H1 (cell line): Measurements from ENCODE around the gene TSTD2. TPM values are rescaled to one million over a fixed set of nuclear protein-coding genes. Genes with fewer than 3 reads are reported as not detected.
A peak's percentile ranks its signal among the peaks of the same experiment; 100 is the strongest.

ENCODE experiments used
- CTCF ChIA-PET: fragments of 300-600 bp; sonication (Branson Sonifier 250); formaldehyde crosslinking; loops from one replicate; lab custom pipeline; 2021; ENCODE audit not compliant: partially characterized antibody; lab: Charles Lee
- POLR2A ChIA-PET: fragments of 300-600 bp; sonication (Branson Sonifier 250); formaldehyde crosslinking; loops from one replicate; lab custom pipeline; 2021; ENCODE audit warnings: inconsistent platforms; ENCODE audit not compliant: partially characterized antibody; lab: Charles Lee
- DNase-seq, 2 experiments: peaks; one replicate each; pipeline versions ENCODE4 v3.0.0 to v3.0.0-alpha.2; 2010 to 2022; ENCODE audit warnings: low spot score in 2 of 2, low read depth in 1 of 2, mixed read lengths in 1 of 2
- FAIRE-seq: peaks from 2 replicates; lab custom pipeline; 2011; peaks lifted over from hg19 to GRCh38; lab: Jason Lieb, UNC
- H2AFZ ChIP-seq: 2 replicates; pipeline ENCODE4 v1.8.1; 2012; ENCODE audit warnings: low read length, inconsistent platforms
- H2AK5ac ChIP-seq: 2 replicates; pipeline ENCODE4 v1.6.1; 2013; ENCODE audit warnings: low read depth, low read length
- H2BK120ac ChIP-seq: replicated peaks from 2 replicates; pipeline ENCODE3; 2013; ENCODE audit warnings: low read depth, low read length, inconsistent platforms
- H2BK12ac ChIP-seq: 2 replicates; pipeline ENCODE4 v1.6.1; 2013; ENCODE audit warnings: low read depth, low read length
- H2BK15ac ChIP-seq: 2 replicates; pipeline ENCODE4 v1.6.1; 2013; ENCODE audit warnings: low read length
- H2BK20ac ChIP-seq: 2 replicates; pipeline ENCODE4 v1.6.1; 2013; ENCODE audit warnings: low read length
- H2BK5ac ChIP-seq: 2 replicates; pipeline ENCODE4 v1.6.1; 2013; ENCODE audit warnings: low read depth, low read length
- H3K14ac ChIP-seq: 2 replicates; pipeline ENCODE4 v1.6.1; 2013; ENCODE audit warnings: inconsistent platforms; ENCODE audit not compliant: insufficient read length
- H3K18ac ChIP-seq: 2 replicates; pipeline ENCODE4 v1.6.1; 2013; ENCODE audit warnings: low read length; ENCODE audit errors: extremely low read depth
- H3K23ac ChIP-seq: 2 replicates; pipeline ENCODE4 v1.6.1; 2013; ENCODE audit warnings: inconsistent platforms; ENCODE audit not compliant: insufficient read length
- H3K23me2 ChIP-seq: 2 replicates; pipeline ENCODE4 v1.6.1; 2013; ENCODE audit warnings: low read depth, low read length
- H3K27ac ChIP-seq: 2 replicates; pipeline ENCODE4 v1.6.1; 2011; ENCODE audit warnings: low read depth, low read length, inconsistent platforms
- H3K27me3 ChIP-seq, 4 experiments: replicated peaks in 1 of 4; 1 replicate in 1 of 4; 2 replicates in 3 of 4; pipeline versions ENCODE4 v1.6.1 to v1.8.1; 2011 to 2013; ENCODE audit warnings: low read length in 3 of 4, mild to moderate bottlenecking in 3 of 4, inconsistent platforms in 2 of 4, mixed read lengths in 2 of 4, moderate library complexity in 1 of 4; ENCODE audit not compliant: control insufficient read depth in 3 of 4, insufficient read depth in 3 of 4; ENCODE audit errors: extremely low read depth in 1 of 4
- H3K36me3 ChIP-seq, 4 experiments: 2 replicates each; pipeline versions ENCODE4 v1.6.1 to v1.8.1; 2011 to 2013; ENCODE audit warnings: mild to moderate bottlenecking in 4 of 4, low read length in 3 of 4, moderate library complexity in 2 of 4, control low read depth in 1 of 4, inconsistent platforms in 1 of 4; ENCODE audit not compliant: insufficient read depth in 4 of 4, control insufficient read depth in 2 of 4
- H3K4ac ChIP-seq: replicated peaks from 2 replicates; pipeline ENCODE3; 2013; ENCODE audit warnings: low read length, low read depth, mixed read lengths, inconsistent platforms; ENCODE audit not compliant: insufficient read length
- H3K4me1 ChIP-seq, 4 experiments: replicated peaks in 1 of 4; 1 replicate in 1 of 4; 2 replicates in 3 of 4; pipeline versions ENCODE4 v1.6.1 to v1.8.1; 2011 to 2013; ENCODE audit warnings: low read length in 3 of 4, inconsistent platforms in 2 of 4, mixed read lengths in 1 of 4; ENCODE audit not compliant: insufficient read depth in 4 of 4, control insufficient read depth in 3 of 4
- H3K4me2 ChIP-seq, 2 experiments: 2 replicates each; pipeline versions ENCODE4 v1.6.1 to v1.8.1; 2011 to 2013; ENCODE audit warnings: low read depth in 2 of 2, low read length in 2 of 2, control low read depth in 1 of 2, inconsistent platforms in 1 of 2, mild to moderate bottlenecking in 1 of 2; ENCODE audit not compliant: insufficient read depth in 1 of 2
- H3K4me3 ChIP-seq, 4 experiments: fragments of 200-600, 300-600 bp in 1 of 4; sonication (generic), shearing (Covaris generic), sonication (Bioruptor Twin) in 1 of 4; 2 replicates each; pipeline versions ENCODE4 v1.5.1 to v1.8.1; 2011 to 2016; ENCODE audit warnings: low read length in 4 of 4, low read depth in 3 of 4, control low read depth in 2 of 4, inconsistent platforms in 2 of 4, mild to moderate bottlenecking in 2 of 4, mixed read lengths in 1 of 4, moderate library complexity in 1 of 4; ENCODE audit not compliant: insufficient read depth in 2 of 4; ENCODE audit errors: extremely low read depth in 1 of 4
- H3K56ac ChIP-seq: replicated peaks from 2 replicates; pipeline ENCODE3; 2013; ENCODE audit warnings: low read depth, mild to moderate bottlenecking, mixed read lengths, low read length, inconsistent platforms; ENCODE audit not compliant: insufficient read length
- H3K79me1 ChIP-seq: 2 replicates; pipeline ENCODE4 v1.6.1; 2013; ENCODE audit warnings: low read depth, low read length, control low read depth
- H3K79me2 ChIP-seq, 2 experiments: 2 replicates each; pipeline versions ENCODE4 v1.6.1 to v1.8.1; 2012 to 2013; ENCODE audit warnings: low read length in 2 of 2, mild to moderate bottlenecking in 2 of 2, inconsistent platforms in 1 of 2; ENCODE audit not compliant: insufficient read depth in 2 of 2, control insufficient read depth in 1 of 2
- H3K9ac ChIP-seq, 4 experiments: replicated peaks in 1 of 4; 1 replicate in 1 of 4; 2 replicates in 3 of 4; pipeline versions ENCODE4 v1.6.1 to v1.8.1; 2011 to 2013; ENCODE audit warnings: low read depth in 3 of 4, low read length in 3 of 4, control low read depth in 2 of 4, mild to moderate bottlenecking in 2 of 4, moderate library complexity in 2 of 4, inconsistent platforms in 1 of 4; ENCODE audit errors: extremely low read depth in 1 of 4
- H3K9me3 ChIP-seq, 2 experiments: 2 replicates each; pipeline versions ENCODE4 v1.6.1 to v1.8.1; 2012 to 2013; ENCODE audit warnings: mild to moderate bottlenecking in 2 of 2, moderate library complexity in 2 of 2, control low read depth in 1 of 2, inconsistent platforms in 1 of 2, low read depth in 1 of 2, low read length in 1 of 2, mixed read lengths in 1 of 2; ENCODE audit not compliant: insufficient read depth in 2 of 2
- H4K20me1 ChIP-seq, 2 experiments: replicated peaks in 1 of 2; 2 replicates each; pipeline versions ENCODE3 to v1.8.1; 2011 to 2013; ENCODE audit warnings: inconsistent platforms in 2 of 2, low read length in 2 of 2, mild to moderate bottlenecking in 1 of 2; ENCODE audit not compliant: insufficient read depth in 2 of 2, control insufficient read depth in 1 of 2
- H4K5ac ChIP-seq: 2 replicates; pipeline ENCODE4 v1.6.1; 2013; ENCODE audit warnings: low read length, low read depth, mixed read lengths, inconsistent platforms; ENCODE audit not compliant: insufficient read length
- H4K8ac ChIP-seq: 2 replicates; pipeline ENCODE4 v1.8.0; 2013; ENCODE audit warnings: mild to moderate bottlenecking, moderate library complexity, low read length, inconsistent platforms; ENCODE audit not compliant: insufficient read depth; ENCODE audit errors: extremely low read depth
- H4K91ac ChIP-seq: replicated peaks from 2 replicates; pipeline ENCODE3; 2013; ENCODE audit warnings: low read length, mixed read lengths, inconsistent platforms; ENCODE audit not compliant: insufficient read length
- BCL11A ChIP-seq, 2 experiments: IDR thresholded peaks; one replicate each; pipeline ENCODE4 v1.6.1; 2011; ENCODE audit warnings: low read depth in 2 of 2, low read length in 2 of 2, mild to moderate bottlenecking in 2 of 2
- BRCA1 ChIP-seq: IDR thresholded peaks from 2 replicates; pipeline ENCODE4 v1.6.1; 2012; ENCODE audit warnings: low read depth, low read length, improper control_type of control experiment
- CEBPB ChIP-seq: IDR thresholded peaks from 2 replicates; pipeline ENCODE4 v1.6.1; 2012; ENCODE audit warnings: low read depth, low read length
- WGBS, 2 experiments: shearing (Covaris generic) in 1 of 2; methylation state at CpG; one replicate each; pipeline versions ENCODE4 v1.1.6 to v1.1.7; 2013 to 2015; ENCODE audit warnings: low lambda C conversion rate in 2 of 2, mixed read lengths in 2 of 2, inconsistent platforms in 1 of 2, low coverage in 1 of 2, missing lambda C conversion rate in 1 of 2; ENCODE audit not compliant: insufficient replicate concordance in 2 of 2, insufficient coverage in 1 of 2, insufficient read length in 1 of 2; ENCODE audit errors: extremely low coverage in 1 of 2, missing lambda C conversion rate in 1 of 2; 5-methylcytosine and 5-hydroxymethylcytosine counted together
- polyA plus RNA-seq, 7 experiments: library from polyadenylated mRNA; depleted of rRNA in 3 of 7; stranded (reverse) in 5 of 7; unstranded in 2 of 7; fragments of >200 nt in 5 of 7; fragments of 200-250 nt in 2 of 7; gene quantifications; 1 replicate in 5 of 7; 2 replicates in 1 of 7; 4 replicates in 1 of 7; pipeline versions ENCODE4 v1.2.1 to v1.2.3, GENCODE V29; 2011 to 2013; ENCODE audit warnings: missing spikeins in 2 of 7, mixed read lengths in 2 of 7
- total RNA-seq: library from RNA; stranded (reverse); fragmentation: NEBNext Ultra II Directional; extraction: Animal tissue kit (Norgen Biotek cat#: 25700); gene quantifications from 2 replicates; pipeline ENCODE4 v1.2.1, GENCODE V29; 2021
- TF ChIP-seq, protein P1 (sequence below): IDR thresholded peaks from 2 replicates; pipeline ENCODE4 v1.6.1; 2012; ENCODE audit warnings: low read length, inconsistent platforms

Gene TSTD2
- total and polyA plus RNA-seq, 2 of the 8 experiments (the other 6 are each of a cell fraction or from before 2014, with no cell fraction given), result 16.1 to 17.5 TPM

DNA sequence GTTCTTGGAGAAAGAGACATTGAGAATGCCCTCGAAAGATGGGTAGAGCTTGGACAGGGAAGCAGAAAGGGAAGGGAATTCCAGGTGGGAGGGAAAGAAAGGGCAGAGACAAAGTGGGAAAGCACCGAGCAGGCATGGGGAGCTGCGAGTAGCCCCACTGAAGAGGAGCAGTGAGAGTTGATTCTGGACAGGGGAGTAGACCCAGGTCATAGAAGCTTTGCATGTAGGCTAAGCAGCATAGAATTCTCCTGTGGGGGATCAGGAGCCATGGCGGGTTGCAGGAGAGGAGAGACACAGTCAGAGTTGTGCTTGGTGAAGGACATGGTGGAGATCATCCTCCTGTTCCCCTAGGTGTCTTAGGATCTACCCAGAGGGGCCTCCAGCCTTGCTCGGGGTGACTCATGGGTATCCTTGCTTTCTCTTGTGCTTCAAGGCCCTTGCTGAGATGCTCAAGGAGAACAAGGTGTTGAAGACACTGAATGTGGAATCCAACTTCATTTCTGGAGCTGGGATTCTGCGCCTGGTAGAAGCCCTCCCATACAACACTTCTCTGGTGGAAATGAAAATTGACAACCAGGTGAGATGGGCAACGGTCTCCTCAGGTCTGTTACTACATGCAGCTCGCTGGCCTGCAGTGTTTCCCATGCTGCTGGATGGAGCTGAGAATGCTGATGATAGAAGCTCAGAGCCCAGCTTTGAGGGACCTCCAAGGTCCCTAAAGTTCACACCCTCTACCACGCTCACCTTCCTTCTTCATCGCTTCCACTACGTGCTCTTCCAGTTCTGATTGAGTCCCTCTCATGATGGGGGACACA, 64.5 kb downstream of the TSTD2 start:
- no peak overlapping the region for H3K9ac ChIP-seq
- no peaks in the 10 kb centered on the region for H3K36me3 ChIP-seq
- no peak overlapping the region for H4K8ac ChIP-seq
- POLR2A ChIA-PET, result no interaction called here
- CTCF ChIA-PET, result interaction anchor here (0.9 to 1.4 kb wide), 5 partner anchors 10 to 100 kb away, joined by 3 to 5 read pairs (median 3); no protein-coding TSS in a partner anchor
- H3K56ac ChIP-seq, result no peak overlapping the region
- no peak overlapping the region for H3K4ac ChIP-seq
- H3K27me3 ChIP-seq, result no peaks in the 10 kb centered on the region
- no peak overlapping the region for H3K23ac ChIP-seq
- no peak overlapping the region for H2BK120ac ChIP-seq
- H3K4me2 ChIP-seq, result no peak overlapping the region
- no peak overlapping the region for H2AK5ac ChIP-seq
- H4K5ac ChIP-seq, result no peak overlapping the region
- H2BK12ac ChIP-seq, result no peak overlapping the region
- TF ChIP-seq BRCA1 (no peak), BCL11A (IDR thresholded peaks at IDR 0.05; ENCODE audit: low read depth in 2 of 2, low read length in 2 of 2) (no peak), CEBPB (no peak)
- TF ChIP-seq, protein P1, sequence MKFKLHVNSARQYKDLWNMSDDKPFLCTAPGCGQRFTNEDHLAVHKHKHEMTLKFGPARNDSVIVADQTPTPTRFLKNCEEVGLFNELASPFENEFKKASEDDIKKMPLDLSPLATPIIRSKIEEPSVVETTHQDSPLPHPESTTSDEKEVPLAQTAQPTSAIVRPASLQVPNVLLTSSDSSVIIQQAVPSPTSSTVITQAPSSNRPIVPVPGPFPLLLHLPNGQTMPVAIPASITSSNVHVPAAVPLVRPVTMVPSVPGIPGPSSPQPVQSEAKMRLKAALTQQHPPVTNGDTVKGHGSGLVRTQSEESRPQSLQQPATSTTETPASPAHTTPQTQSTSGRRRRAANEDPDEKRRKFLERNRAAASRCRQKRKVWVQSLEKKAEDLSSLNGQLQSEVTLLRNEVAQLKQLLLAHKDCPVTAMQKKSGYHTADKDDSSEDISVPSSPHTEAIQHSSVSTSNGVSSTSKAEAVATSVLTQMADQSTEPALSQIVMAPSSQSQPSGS, result no peak
- H3K18ac ChIP-seq, result no peak overlapping the region
- H3K27ac ChIP-seq, result no peak overlapping the region
- H4K20me1 ChIP-seq, result no peaks in the 10 kb centered on the region
- no peak overlapping the region for H2BK5ac ChIP-seq
- H3K79me2 ChIP-seq, result no peaks in the 10 kb centered on the region
- no peak overlapping the region for H2BK20ac ChIP-seq
- H4K91ac ChIP-seq, result no peak overlapping the region
- H3K79me1 ChIP-seq, result no peaks in the 10 kb centered on the region
- H3K4me3 ChIP-seq, result no peak overlapping the region
- FAIRE-seq, result no peak
- no peak overlapping the region for H2BK15ac ChIP-seq
- 82% methylated on average over 11 of the region's 11 CpGs; no CpG with 5 or more reads in 1 of the 2 experiments for WGBS, 2 experiments
- H3K14ac ChIP-seq, result no peak overlapping the region
- peaks cover 2 to 6% (median 3%) of the 10 kb centered on the region in 4 experiments; a peak in 6 of 7 replicates for H3K4me1 ChIP-seq
- no peak overlapping the region for H2AFZ ChIP-seq
- no peaks in the 10 kb centered on the region for H3K23me2 ChIP-seq
- no peaks in the 10 kb centered on the region for H3K9me3 ChIP-seq
- DNase-seq, result peak in 1 of 2 experiments; percentile 24
